ENCODE data around the gene SOX9. TPM values are rescaled to one million over a fixed set of nuclear protein-coding genes. Genes with fewer than 3 reads are reported as not detected.

SOX9 gene
- total RNA-seq, 1 donor from 2014 or later, result 5.4 TPM

DNA sequence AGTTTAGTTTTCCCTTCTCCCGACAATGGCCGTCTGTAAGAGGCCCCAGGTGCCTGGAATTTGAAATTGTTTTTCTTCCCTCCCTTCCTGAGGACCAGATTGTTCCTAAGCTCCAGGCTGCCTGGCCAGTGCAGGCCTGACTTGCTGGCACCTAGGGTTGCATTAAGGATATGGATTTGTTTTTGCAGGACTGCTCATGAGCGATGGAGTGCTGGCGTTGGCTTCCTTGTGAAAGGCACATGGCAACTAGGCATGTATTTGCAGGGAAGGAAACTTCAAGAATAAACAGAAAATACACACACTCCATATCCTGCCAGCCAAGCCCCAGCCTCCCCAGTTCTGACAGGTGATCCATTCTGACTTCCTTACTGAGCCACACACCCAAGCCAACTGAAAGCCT lies 25.5 kb upstream of the SOX9 start:
- Histone ChIP-seq H3K36me3 (no peaks in the 10 kb centered on the region), H3K27me3 (no peaks in the 10 kb centered on the region), H3K27ac (no peak overlapping the region), H3K4me3 (no peak overlapping the region), H3K9me3 (no peaks in the 10 kb centered on the region), H3K4me1 (no peaks in the 10 kb centered on the region)
- intact Hi-C loops (cut with DNase I), result no loop called here
- TF ChIP-seq, protein P1, sequence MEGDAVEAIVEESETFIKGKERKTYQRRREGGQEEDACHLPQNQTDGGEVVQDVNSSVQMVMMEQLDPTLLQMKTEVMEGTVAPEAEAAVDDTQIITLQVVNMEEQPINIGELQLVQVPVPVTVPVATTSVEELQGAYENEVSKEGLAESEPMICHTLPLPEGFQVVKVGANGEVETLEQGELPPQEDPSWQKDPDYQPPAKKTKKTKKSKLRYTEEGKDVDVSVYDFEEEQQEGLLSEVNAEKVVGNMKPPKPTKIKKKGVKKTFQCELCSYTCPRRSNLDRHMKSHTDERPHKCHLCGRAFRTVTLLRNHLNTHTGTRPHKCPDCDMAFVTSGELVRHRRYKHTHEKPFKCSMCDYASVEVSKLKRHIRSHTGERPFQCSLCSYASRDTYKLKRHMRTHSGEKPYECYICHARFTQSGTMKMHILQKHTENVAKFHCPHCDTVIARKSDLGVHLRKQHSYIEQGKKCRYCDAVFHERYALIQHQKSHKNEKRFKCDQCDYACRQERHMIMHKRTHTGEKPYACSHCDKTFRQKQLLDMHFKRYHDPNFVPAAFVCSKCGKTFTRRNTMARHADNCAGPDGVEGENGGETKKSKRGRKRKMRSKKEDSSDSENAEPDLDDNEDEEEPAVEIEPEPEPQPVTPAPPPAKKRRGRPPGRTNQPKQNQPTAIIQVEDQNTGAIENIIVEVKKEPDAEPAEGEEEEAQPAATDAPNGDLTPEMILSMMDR (IDR thresholded peaks at IDR 0.05), result no peak
- no peak for ATAC-seq
- DNase-seq, result no peak

DNA sequence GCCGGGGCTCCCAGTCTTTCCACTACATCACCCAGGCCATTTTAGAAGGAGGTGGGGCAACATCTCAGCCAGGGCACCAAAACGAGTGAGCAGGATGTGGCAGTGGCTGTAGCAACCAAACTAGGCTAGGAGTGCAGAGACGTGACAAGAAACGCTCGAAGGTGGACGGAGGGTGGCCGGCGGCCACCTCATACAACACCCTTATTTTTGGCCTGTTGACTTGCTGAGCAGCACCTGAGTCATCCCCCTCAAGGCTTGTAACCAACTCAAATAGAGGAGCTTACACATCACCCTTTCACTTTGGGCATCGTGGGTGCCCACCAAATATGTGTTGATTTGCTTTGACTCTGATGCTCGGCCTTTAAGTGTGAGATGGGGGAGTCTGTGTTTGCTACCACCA lies 23.7 kb upstream of the SOX9 start:
- Histone ChIP-seq H3K27ac (no peak overlapping the region), H3K36me3 (no peaks in the 10 kb centered on the region), H3K4me3 (no peak overlapping the region), H3K4me1 (no peaks in the 10 kb centered on the region), H3K27me3 (no peaks in the 10 kb centered on the region), H3K9me3 (no peaks in the 10 kb centered on the region)
- TF ChIP-seq, protein P1 (IDR thresholded peaks at IDR 0.05), result no peak
- intact Hi-C loops (cut with DNase I), result no loop called here
- DNase-seq (no peak), ATAC-seq (no peak)

DNA sequence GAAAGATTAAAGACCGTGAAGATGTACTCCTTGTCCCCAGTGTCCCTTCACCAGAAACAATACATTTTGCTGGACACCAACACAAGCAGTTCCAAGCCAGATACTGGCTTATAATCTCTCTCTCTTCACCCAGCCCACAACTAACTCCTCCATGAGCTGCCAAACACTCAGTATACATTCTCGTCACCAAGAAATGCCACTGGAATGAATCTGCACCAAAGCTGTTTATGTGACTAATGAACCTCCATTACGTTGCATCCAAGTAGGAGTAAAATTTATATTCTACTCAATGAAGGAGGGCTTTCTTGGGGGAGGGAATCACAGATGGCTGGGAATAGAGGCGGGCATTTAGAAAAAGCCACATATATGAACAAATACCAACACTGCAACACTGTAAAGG lies 20.9 kb upstream of the SOX9 start:
- Histone ChIP-seq H3K9me3 (no peaks in the 10 kb centered on the region), H3K4me3 (no peak overlapping the region), H3K4me1 (no peaks in the 10 kb centered on the region), H3K27ac (no peak overlapping the region), H3K36me3 (no peaks in the 10 kb centered on the region), H3K27me3 (no peaks in the 10 kb centered on the region)
- TF ChIP-seq, protein P1 (IDR thresholded peaks at IDR 0.05), result no peak
- no peak for DNase-seq
- intact Hi-C loops (cut with DNase I), result no loop called here
- no peak for ATAC-seq

DNA sequence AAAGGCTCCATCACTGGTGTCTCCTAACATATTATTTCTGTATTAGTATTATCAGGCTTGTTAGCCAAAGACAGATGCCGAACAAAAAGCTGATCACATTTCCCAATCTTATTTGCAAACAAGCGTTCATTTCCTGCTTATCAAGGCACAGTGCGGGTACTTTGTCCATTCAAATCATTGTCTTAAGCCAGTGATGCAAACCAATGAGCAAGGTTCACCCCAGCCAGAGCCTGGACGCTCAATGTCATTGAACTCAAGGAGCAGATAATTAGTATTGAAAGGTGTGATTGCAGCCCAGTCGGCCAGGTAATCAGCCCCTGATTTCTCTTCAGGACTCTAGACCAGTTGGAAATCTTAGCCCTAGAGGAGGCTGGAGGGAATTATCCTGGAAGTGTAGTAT lies 20.4 kb upstream of the SOX9 start:
- H3K36me3 ChIP-seq, result no peaks in the 10 kb centered on the region
- intact Hi-C loops (cut with DNase I), result no loop called here
- no peaks in the 10 kb centered on the region for H3K27me3 ChIP-seq
- ATAC-seq, result no peak
- no peak for DNase-seq
- TF ChIP-seq, protein P1 (IDR thresholded peaks at IDR 0.05), result no peak
- H3K4me3 ChIP-seq, result no peak overlapping the region
- no peaks in the 10 kb centered on the region for H3K9me3 ChIP-seq
- no peak overlapping the region for H3K27ac ChIP-seq
- H3K4me1 ChIP-seq, result no peaks in the 10 kb centered on the region

DNA sequence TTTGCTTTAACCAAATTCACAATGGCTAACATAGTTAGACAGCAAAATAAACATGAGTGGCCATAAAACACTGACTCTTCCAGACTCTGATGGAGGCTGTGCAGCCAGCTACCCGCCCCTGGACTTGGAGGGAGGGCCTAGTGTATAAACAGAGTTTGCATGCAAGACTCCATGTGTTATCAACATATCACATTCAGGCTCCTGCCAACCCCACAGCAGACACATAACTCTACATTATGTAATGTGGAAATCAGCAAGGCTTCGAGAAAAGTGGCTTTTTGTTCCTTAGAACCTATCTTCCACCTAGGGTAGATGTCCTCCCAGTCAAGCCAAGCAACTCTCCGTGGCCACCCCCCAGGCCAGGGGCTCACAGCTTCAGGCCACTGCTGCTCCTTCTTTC lies 19.3 kb upstream of the SOX9 start:
- TF ChIP-seq, protein P1 (IDR thresholded peaks at IDR 0.05), result no peak
- Histone ChIP-seq H3K36me3 (no peaks in the 10 kb centered on the region), H3K4me1 (no peaks in the 10 kb centered on the region), H3K9me3 (no peaks in the 10 kb centered on the region), H3K4me3 (no peak overlapping the region), H3K27me3 (no peaks in the 10 kb centered on the region), H3K27ac (no peak overlapping the region)
- no peak for ATAC-seq
- DNase-seq, result no peak
- intact Hi-C loops (cut with DNase I), result no loop called here

DNA sequence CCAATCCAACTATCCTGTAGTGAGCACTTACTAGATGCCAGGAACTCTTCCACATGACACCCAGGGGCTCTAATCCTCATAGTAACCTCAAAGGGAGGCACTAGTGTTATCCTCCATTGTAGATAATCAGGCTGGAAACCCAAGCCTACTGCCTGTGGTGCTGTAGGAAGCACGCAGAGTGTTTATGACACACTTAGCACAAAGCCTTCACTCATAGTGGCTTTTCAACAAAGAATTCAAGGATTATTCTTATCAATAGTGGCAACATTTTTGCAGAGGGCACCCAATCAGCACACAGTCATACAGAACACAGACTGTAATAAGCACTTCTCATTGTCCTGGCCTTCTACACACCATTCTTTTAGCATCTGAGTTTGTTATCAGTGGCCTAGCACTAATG lies 18.5 kb upstream of the SOX9 start:
- H3K9me3 ChIP-seq, result no peaks in the 10 kb centered on the region
- ATAC-seq, result no peak
- no peaks in the 10 kb centered on the region for H3K27me3 ChIP-seq
- intact Hi-C loops (cut with DNase I), result no loop called here
- no peak overlapping the region for H3K4me3 ChIP-seq
- no peaks in the 10 kb centered on the region for H3K4me1 ChIP-seq
- H3K36me3 ChIP-seq, result no peaks in the 10 kb centered on the region
- TF ChIP-seq, protein P1 (IDR thresholded peaks at IDR 0.05), result no peak
- DNase-seq, result no peak
- H3K27ac ChIP-seq, result no peak overlapping the region

All from upper lobe of right lung (tissue), 1 donor.